Panc1 (cell line): Measurements from ENCODE around the gene AGPAT1. TPM values are rescaled to one million over a fixed set of nuclear protein-coding genes. Genes with fewer than 3 reads are reported as not detected.

Experiments
- ATAC-seq: fragments of 200-7000 bp; cut with Tn5 transposase; 2 replicates; pipeline ENCODE4 v1.9.1; 2020; ENCODE audit warnings: mild to moderate bottlenecking, moderate library complexity
- BruUV-seq: library from RNA; stranded (reverse); fragments of 400-500 nt; replicated peaks from 2 replicates; lab custom pipeline; 2021; lab: Mats Ljungman, UMichigan
- CTCF ChIA-PET: fragments of 300-600 bp; sonication (Branson Sonifier 250); formaldehyde crosslinking; loops from one replicate; lab custom pipeline; 2022; ENCODE audit warnings: antibody characterized with exemption; lab: Charles Lee
- POLR2A ChIA-PET: fragments of 300-600 bp; sonication (Branson Sonifier 250); formaldehyde crosslinking; loops from one replicate; lab custom pipeline; 2022; ENCODE audit warnings: antibody characterized with exemption; lab: Charles Lee
- DNase-seq: peaks from one replicate; pipeline ENCODE4 v3.0.0-alpha.2; 2010; ENCODE audit warnings: low read depth, low spot score
- H3K27ac ChIP-seq: 2 replicates; pipeline ENCODE4 v1.5.1; 2011; ENCODE audit warnings: mild to moderate bottlenecking, low read length, inconsistent platforms
- H3K27me3 ChIP-seq: fragments of 200-500 bp; sonication (Bioruptor generic); 2 replicates; pipeline ENCODE4 v1.6.0; 2014; ENCODE audit warnings: low read length, inconsistent platforms; ENCODE audit not compliant: control insufficient read depth, insufficient read depth
- H3K36me3 ChIP-seq: fragments of 200-500 bp; sonication (Bioruptor generic); 2 replicates; pipeline ENCODE4 v1.5.1; 2014; ENCODE audit warnings: inconsistent platforms, mild to moderate bottlenecking, low read length, moderate library complexity; ENCODE audit not compliant: control insufficient read depth, insufficient read depth
- H3K4me1 ChIP-seq: 2 replicates; pipeline ENCODE4 v1.5.1; 2011; ENCODE audit warnings: inconsistent platforms, mild to moderate bottlenecking, low read length, moderate library complexity; ENCODE audit not compliant: control insufficient read depth, insufficient read depth
- H3K4me3 ChIP-seq, 2 experiments: 2 replicates each; pipeline ENCODE4 v1.5.1; 2011 to 2012; ENCODE audit warnings: low read depth in 2 of 2, low read length in 2 of 2, mild to moderate bottlenecking in 2 of 2, inconsistent platforms in 1 of 2, moderate library complexity in 1 of 2
- H3K9me3 ChIP-seq: fragments of 200-500 bp; sonication (Bioruptor generic); 2 replicates; pipeline ENCODE4 v1.5.1; 2014; ENCODE audit warnings: low read depth, mild to moderate bottlenecking, inconsistent platforms, low read length, moderate library complexity; ENCODE audit not compliant: control insufficient read depth, insufficient read depth
- CTCF ChIP-seq: fragments of 450-650 bp; IDR thresholded peaks from 2 replicates; pipeline ENCODE4 v1.5.1; 2017; ENCODE audit warnings: mild to moderate bottlenecking
- POLR2AphosphoS5 ChIP-seq: IDR thresholded peaks from 2 replicates; pipeline ENCODE4 v1.6.1; 2012; ENCODE audit warnings: mild to moderate bottlenecking, low read depth, low read length, moderate library complexity
- REST ChIP-seq, 2 experiments: IDR thresholded peaks; 2 replicates each; pipeline ENCODE4 v1.6.1; 2011 to 2012; ENCODE audit warnings: low read depth in 2 of 2, control low read depth in 1 of 2, low read length in 1 of 2, mild to moderate bottlenecking in 1 of 2, moderate library complexity in 1 of 2; ENCODE audit not compliant: insufficient read depth in 1 of 2
- SIN3A ChIP-seq: IDR thresholded peaks from 2 replicates; pipeline ENCODE4 v1.6.1; 2012; ENCODE audit warnings: low read depth, mild to moderate bottlenecking, low read length, moderate library complexity, borderline replicate concordance; ENCODE audit not compliant: insufficient read depth
- TCF7L2 ChIP-seq: IDR thresholded peaks from 2 replicates; pipeline ENCODE4 v1.6.1; 2011; ENCODE audit warnings: mild to moderate bottlenecking, low read depth, low read length, inconsistent platforms
- in situ Hi-C: cut with HindIII; loops from 2 replicates; pipeline ENCODE4 v1.10.0; 2016; ENCODE audit warnings: low sequenced_read_pairs, low pct_unique_long_range_greater_than_20kb
- intact Hi-C: fragments of 100-400 bp; cut with micrococcal nuclease; formaldehyde crosslinking; loops from one replicate; pipeline ENCODE4 v1.10.0; 2022; ENCODE audit not compliant: unreplicated experiment
- total RNA-seq: library from RNA; stranded (reverse); gene quantifications from one replicate; pipeline ENCODE4 v1.2.1, GENCODE V29; 2021; ENCODE audit not compliant: unreplicated experiment

The AGPAT1 gene
- total RNA-seq, 1 experiment from 2014 or later = 88.4 TPM

DNA sequence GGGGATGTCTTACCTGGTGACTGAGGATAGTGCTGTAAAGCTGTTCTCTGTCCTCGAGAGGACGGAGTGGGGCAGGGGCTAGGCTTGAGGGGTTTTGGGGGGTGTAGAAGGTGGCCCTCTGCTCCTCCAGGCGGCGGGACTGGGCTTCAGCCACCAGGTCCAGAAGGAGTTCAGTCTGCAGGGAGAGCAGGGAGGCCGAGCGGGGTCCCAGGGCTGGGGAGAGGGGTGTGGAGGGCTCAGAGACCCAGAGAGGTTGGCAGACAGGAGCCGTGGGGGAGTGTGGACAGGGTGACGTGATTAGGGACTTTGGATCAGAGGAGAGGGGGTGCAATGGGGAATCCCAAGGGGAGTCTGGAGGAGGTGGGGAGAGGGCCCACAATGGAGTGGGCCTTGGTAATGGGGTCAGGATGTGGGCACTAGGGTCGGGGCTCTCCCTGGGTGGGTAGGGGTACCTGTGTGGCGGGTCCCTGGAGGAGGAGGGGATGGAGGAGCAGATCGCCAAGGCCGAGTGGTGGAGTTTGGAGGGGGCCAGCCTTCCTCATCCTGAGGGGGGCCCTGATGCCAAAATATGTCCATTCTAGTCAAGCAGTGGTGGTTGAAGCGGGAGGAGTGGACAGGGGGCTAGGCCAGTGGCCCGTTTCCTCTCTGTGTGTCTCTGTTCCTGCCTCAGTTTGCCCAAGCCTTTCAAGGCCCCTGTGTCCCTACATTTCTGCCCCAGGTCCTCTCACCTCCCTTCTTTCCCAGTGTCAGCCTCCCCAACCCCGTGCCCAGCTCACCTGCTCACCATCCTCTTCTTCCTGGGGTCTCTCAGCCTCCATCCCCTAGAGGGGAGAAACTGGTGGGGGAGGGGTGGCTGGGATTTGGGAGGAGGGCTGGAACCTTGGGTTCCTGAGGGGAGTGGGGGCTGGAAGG lies 16.1 kb upstream of the AGPAT1 start:
- BruUV-seq = no TSS peak
- ChIA-PET CTCF (no interaction called here), POLR2A (interaction anchor here (0.6 kb wide), 1 partner anchor 282 kb away, joined by 3 read pairs; no protein-coding TSS in a partner anchor)
- peak overlapping the region; percentile 94 for H3K27ac ChIP-seq
- H3K9me3 ChIP-seq = no peaks in the 10 kb centered on the region
- no peaks in the 10 kb centered on the region for H3K27me3 ChIP-seq
- in situ Hi-C loops = no loop called here
- DNase-seq (no peak), ATAC-seq (no peak)
- peaks cover 35% of the 10 kb centered on the region for H3K4me1 ChIP-seq
- no peak overlapping the region for H3K4me3 ChIP-seq
- intact Hi-C loops = loop anchor here (10.0 kb wide), 1 partner anchor 77 kb away; no protein-coding TSS in a partner anchor
- H3K36me3 ChIP-seq = no peaks in the 10 kb centered on the region; the same call in 1 of the 2 replicates
- TF ChIP-seq SIN3A (no peak), REST (IDR thresholded peaks at IDR 0.05; ENCODE audit: insufficient read depth in 1 of 2, low read depth in 2 of 2, low read length in 1 of 2) (no peak), CTCF (no peak), TCF7L2 (no peak), POLR2AphosphoS5 (no peak)

GRCh38 chr6:32190911-32191677 lies 15.2 kb upstream of the AGPAT1 start:
- Histone ChIP-seq H3K4me1 (peaks cover 32% of the 10 kb centered on the region), H3K27me3 (no peaks in the 10 kb centered on the region), H3K36me3 (no peaks in the 10 kb centered on the region; the same call in 1 of the 2 replicates), H3K9me3 (no peaks in the 10 kb centered on the region), H3K27ac (peak overlapping the region; percentile 94), H3K4me3 (peak overlapping the region in 1 of 2 experiments; percentile 74; a peak in 1 of 4 replicates)
- no peak for DNase-seq
- ATAC-seq = no peak
- intact Hi-C loops = loop anchor here (10.0 kb wide), 1 partner anchor 76 kb away; no protein-coding TSS in a partner anchor
- CTCF ChIA-PET = no interaction called here
- no TSS peak for BruUV-seq
- POLR2A ChIA-PET = interaction anchor here (0.6 kb wide), 1 partner anchor 281 kb away, joined by 3 read pairs; no protein-coding TSS in a partner anchor
- in situ Hi-C loops = no loop called here
- TF ChIP-seq TCF7L2 = no peak
- TF ChIP-seq POLR2AphosphoS5 = no peak
- no peak for TF ChIP-seq SIN3A
- no peak for TF ChIP-seq REST (IDR thresholded peaks at IDR 0.05; ENCODE audit: insufficient read depth in 1 of 2, low read depth in 2 of 2, low read length in 1 of 2)
- no peak for TF ChIP-seq CTCF
